OCI-LY1 (cell line): ENCODE results near the gene TMEM164.

Experiments used
- CTCF ChIP-seq: fragments of 200-600 bp; sonication (generic), shearing (Covaris generic); IDR thresholded peaks from 2 replicates; pipeline ENCODE4 v1.5.1; 2017; ENCODE audit warnings: mild to moderate bottlenecking, antibody characterized with exemption, low read length, moderate library complexity, mixed read lengths
- EZH2 ChIP-seq: fragments of 200-600 bp; sonication (generic), shearing (Covaris generic); IDR thresholded peaks from 2 replicates; pipeline ENCODE4 v1.8.0; 2017; ENCODE audit warnings: borderline replicate concordance, mixed run types, mild to moderate bottlenecking, antibody characterized with exemption, low read length, moderate library complexity, mixed read lengths

- no peak for TF ChIP-seq CTCF
- no peak for TF ChIP-seq EZH2
Observed at GRCh38 chrX:110008011-110008635, 5.2 kb downstream of the TMEM164 start.
